ENCODE results near the gene DNAI1. TPM values are rescaled to one million over a fixed set of nuclear protein-coding genes. Genes with fewer than 3 reads are reported as not detected.

Gene DNAI1
- total RNA-seq, 4 donors from 2014 or later: not detected

DNA sequence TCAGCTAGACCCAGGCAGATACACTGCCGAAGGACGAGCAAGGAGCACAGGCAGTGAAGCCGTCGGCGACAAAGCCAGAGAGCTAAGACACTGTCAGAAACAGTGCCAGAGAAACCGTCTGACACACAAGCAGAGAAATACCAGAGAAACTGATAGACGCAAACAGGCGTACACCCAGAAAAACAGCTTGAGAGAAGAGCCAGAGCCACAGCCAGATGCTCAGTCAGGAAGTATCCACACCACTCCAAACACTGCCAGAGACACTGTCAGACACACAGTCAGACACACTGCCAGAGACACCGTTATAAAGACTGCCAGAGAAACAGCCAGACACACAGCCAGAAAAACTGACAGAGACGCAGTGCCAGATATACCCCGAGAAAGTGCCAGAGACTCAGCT is 111.8 kb downstream of the DNAI1 start:
- intact Hi-C loops (cut with DNase I): no loop called here
- H3K27ac ChIP-seq: no peak overlapping the region
- no peak overlapping the region for H3K4me3 ChIP-seq
- no peaks in the 10 kb centered on the region for H3K36me3 ChIP-seq
- TF ChIP-seq POLR2A (IDR thresholded peaks at IDR 0.05): no peak
- TF ChIP-seq, protein P1, sequence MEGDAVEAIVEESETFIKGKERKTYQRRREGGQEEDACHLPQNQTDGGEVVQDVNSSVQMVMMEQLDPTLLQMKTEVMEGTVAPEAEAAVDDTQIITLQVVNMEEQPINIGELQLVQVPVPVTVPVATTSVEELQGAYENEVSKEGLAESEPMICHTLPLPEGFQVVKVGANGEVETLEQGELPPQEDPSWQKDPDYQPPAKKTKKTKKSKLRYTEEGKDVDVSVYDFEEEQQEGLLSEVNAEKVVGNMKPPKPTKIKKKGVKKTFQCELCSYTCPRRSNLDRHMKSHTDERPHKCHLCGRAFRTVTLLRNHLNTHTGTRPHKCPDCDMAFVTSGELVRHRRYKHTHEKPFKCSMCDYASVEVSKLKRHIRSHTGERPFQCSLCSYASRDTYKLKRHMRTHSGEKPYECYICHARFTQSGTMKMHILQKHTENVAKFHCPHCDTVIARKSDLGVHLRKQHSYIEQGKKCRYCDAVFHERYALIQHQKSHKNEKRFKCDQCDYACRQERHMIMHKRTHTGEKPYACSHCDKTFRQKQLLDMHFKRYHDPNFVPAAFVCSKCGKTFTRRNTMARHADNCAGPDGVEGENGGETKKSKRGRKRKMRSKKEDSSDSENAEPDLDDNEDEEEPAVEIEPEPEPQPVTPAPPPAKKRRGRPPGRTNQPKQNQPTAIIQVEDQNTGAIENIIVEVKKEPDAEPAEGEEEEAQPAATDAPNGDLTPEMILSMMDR (IDR thresholded peaks at IDR 0.05): no peak
- 52 to 66% methylated on average over 11 of the region's 11 CpGs for WGBS, 2 donors
- H3K9me3 ChIP-seq: no peaks in the 10 kb centered on the region
- H3K27me3 ChIP-seq: peaks cover 0 to 46% (median 0%) of the 10 kb centered on the region in 4 donors
- H3K4me1 ChIP-seq: peaks cover 0 to 18% (median 0%) of the 10 kb centered on the region in 3 donors
- no peak for DNase-seq

Small RNAs within 50 kb of the gene (small RNA-seq; reads per million reads assigned to genes)
- gene RN7SKP24: 0 reads per million in 4 donors

Other genes with a start within 250 kb of the DNAI1 start
- 1 to 10 TPM; 1.5 to 2.9 (median 1.6) TPM for gene KIF24, start 129.5 kb upstream of the DNAI1 start, total RNA-seq
- gene NUDT2, start 129.2 kb upstream of the DNAI1 start, total RNA-seq: 10 to 100 TPM in 3 of 4 donors, 1 to 10 TPM in 1; 9.2 to 29.3 (median 17.8) TPM
- gene MYORG, start 81.9 kb upstream of the DNAI1 start, total RNA-seq: 1 to 10 TPM; 5.3 to 8.8 (median 5.4) TPM
- 1 to 10 TPM; 4.0 to 7.6 (median 5.2) TPM for gene FAM219A, start 235 bp upstream of the DNAI1 start, total RNA-seq
- under 1 TPM in 1 of 4 donors, not detected in 3; 0.38 TPM for gene ENHO, start 64.2 kb downstream of the DNAI1 start, total RNA-seq
- 1 to 10 TPM in 1 of 4 donors, under 1 TPM in 2, not detected in 1; 0.29 to 4.6 (median 0.40) TPM for gene CNTFR, start 130.9 kb downstream of the DNAI1 start, total RNA-seq
- 10 to 100 TPM; 25.1 to 37.4 (median 28.0) TPM for gene RPP25L, start 153.3 kb downstream of the DNAI1 start, total RNA-seq
- 100 to 1,000 TPM in 2 of 4 donors, 10 to 100 TPM in 2; 67.1 to 136 (median 103) TPM for gene DCTN3, start 161.7 kb downstream of the DNAI1 start, total RNA-seq
- gene ARID3C, start 170.3 kb downstream of the DNAI1 start, total RNA-seq: not detected
- gene SIGMAR1, start 179.0 kb downstream of the DNAI1 start, total RNA-seq: 100 to 1,000 TPM in 1 of 4 donors, 10 to 100 TPM in 3; 77.4 to 112 (median 88.7) TPM
- 10 to 100 TPM; 10.3 to 28.4 (median 14.1) TPM for gene GALT, start 187.9 kb downstream of the DNAI1 start, total RNA-seq
- gene IL11RA, start 193.4 kb downstream of the DNAI1 start, total RNA-seq: 10 to 100 TPM in 2 of 4 donors, 1 to 10 TPM in 2; 2.5 to 18.7 (median 9.3) TPM
- not detected for gene CCL27, start 203.9 kb downstream of the DNAI1 start, total RNA-seq
- 1 to 10 TPM in 2 of 4 donors, under 1 TPM in 1, not detected in 1; 0.57 to 1.7 (median 1.2) TPM for gene CCL19, start 232.5 kb downstream of the DNAI1 start, total RNA-seq

Data from esophagus squamous epithelium (tissue), 5 donors.